Heart left ventricle (tissue), 13 donors: ENCODE results near the gene DCLK1.

Source experiments
- POLR2A ChIP-seq, 2 donors: fragments of 450-650 bp; IDR thresholded peaks; one replicate each; pipeline ENCODE4 v1.6.1; 2017; ENCODE audit warnings: antibody characterized with exemption in 2 of 2, mild to moderate bottlenecking in 2 of 2, moderate library complexity in 2 of 2
- TF ChIP-seq, protein P1 (sequence below), 12 donors: fragments of 200-600 bp; sonication (generic) in 4 of 12; IDR thresholded peaks; one replicate each; pipeline versions ENCODE4 v1.5.0 to v1.8.0; 2018 to 2022; ENCODE audit warnings: antibody characterized with exemption in 12 of 12, mild to moderate bottlenecking in 5 of 12
- donor health status: ischemic (EF 13 %, LVEDD 7.1; RV severe dilation, severe dysfunction).
- donor health status: DM: no; HTN: yes; CAD: no.
- donor health status: DM: no; HTN: no; CAD: no.
- donor health status: ischemic (EF 25% LVEDD 6.9; RV normal size, moderate dysfunction).
- donor health status: ischemic (EF 25% LVEDD 5.7; RV mildly dilated, moderate dysfunction).
- donor health status: ischemic (EF 35%, LVEDD 5.7; RV mildly dilated, moderate dysfunction).
- donor health status: nonischemic (EF 11% LVEDD 7.7; RV severe dilation, severe dysfunction).
- donor health status: DM: yes; HTN: yes; CAD: no.
- donor health status: PGD.
- donor health status: ischemic (EF 29% LVEDD 5.4; RV normal size, mild dysfunction).
- donor health status: nonischemic (EF 23%, LVEDD 6.1; RV moderate dilation, normal function).

DNA sequence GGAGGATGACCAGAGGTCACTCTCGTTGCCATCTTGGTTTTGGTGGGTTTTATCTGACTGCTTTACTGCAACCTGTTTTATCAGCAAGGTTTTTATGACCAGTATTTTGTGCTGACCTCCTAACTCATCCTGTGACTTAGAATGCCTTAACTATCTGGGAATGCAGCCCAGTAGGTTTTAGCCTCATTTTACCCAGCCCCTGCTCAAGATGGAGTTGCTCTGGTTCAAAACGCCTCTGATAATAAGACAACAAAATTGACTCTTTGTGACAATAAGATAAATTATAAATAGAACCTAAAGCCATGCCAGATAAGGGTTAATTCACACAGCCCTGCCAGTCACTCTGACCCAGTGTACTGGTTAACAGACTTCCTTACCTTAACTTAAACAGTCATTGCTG is 387.0 kb downstream of the DCLK1 start:
- TF ChIP-seq, protein P1, sequence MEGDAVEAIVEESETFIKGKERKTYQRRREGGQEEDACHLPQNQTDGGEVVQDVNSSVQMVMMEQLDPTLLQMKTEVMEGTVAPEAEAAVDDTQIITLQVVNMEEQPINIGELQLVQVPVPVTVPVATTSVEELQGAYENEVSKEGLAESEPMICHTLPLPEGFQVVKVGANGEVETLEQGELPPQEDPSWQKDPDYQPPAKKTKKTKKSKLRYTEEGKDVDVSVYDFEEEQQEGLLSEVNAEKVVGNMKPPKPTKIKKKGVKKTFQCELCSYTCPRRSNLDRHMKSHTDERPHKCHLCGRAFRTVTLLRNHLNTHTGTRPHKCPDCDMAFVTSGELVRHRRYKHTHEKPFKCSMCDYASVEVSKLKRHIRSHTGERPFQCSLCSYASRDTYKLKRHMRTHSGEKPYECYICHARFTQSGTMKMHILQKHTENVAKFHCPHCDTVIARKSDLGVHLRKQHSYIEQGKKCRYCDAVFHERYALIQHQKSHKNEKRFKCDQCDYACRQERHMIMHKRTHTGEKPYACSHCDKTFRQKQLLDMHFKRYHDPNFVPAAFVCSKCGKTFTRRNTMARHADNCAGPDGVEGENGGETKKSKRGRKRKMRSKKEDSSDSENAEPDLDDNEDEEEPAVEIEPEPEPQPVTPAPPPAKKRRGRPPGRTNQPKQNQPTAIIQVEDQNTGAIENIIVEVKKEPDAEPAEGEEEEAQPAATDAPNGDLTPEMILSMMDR (IDR thresholded peaks at IDR 0.05): no peak
- TF ChIP-seq POLR2A (IDR thresholded peaks at IDR 0.05): no peak
